ENCODE measurements around the gene STRBP.

- TF ChIP-seq CTCF (IDR thresholded peaks at IDR 0.05) (no peak), POLR2AphosphoS5 (IDR thresholded peaks at IDR 0.05) (no peak), EP300 (IDR thresholded peaks at IDR 0.05) (no peak), POLR2A (IDR thresholded peaks at IDR 0.05) (no peak)
These were observed 32.9 kb downstream of the STRBP start for GRCh38 chr9:123235448-123235847.

Measured in suprapubic skin (tissue), 4 donors.